Naive B cell (primary cell): ENCODE data around the gene RNU7-1. TPM values are rescaled to one million over a fixed set of nuclear protein-coding genes. Genes with fewer than 3 reads are reported as not detected.

ENCODE experiments used
- ATAC-seq, 2 donors: fragments of 150-1000 bp; cut with Tn5 transposase; 2 replicates each; pipeline ENCODE4 v1.10.0; 2021; ENCODE audit warnings: low read depth in 2 of 2, mild to moderate bottlenecking in 2 of 2, moderate library complexity in 2 of 2
- DNase-seq: peaks from one replicate; pipeline ENCODE4 v3.0.0; 2022
- H3K27ac Mint-ChIP-seq, 6 donors: one replicate each; pipeline ENCODE4 v1.8.0; 2020 to 2022; ENCODE audit warnings: mild to moderate bottlenecking in 6 of 6, mixed read lengths in 6 of 6, moderate library complexity in 5 of 6, inconsistent platforms in 2 of 6
- H3K27me3 Mint-ChIP-seq, 3 donors: one replicate each; pipeline ENCODE4 v1.8.0; 2021 to 2022; ENCODE audit warnings: mixed read lengths in 3 of 3, mild to moderate bottlenecking in 1 of 3
- H3K36me3 Mint-ChIP-seq, 2 donors: one replicate each; pipeline ENCODE4 v1.8.0; 2020 to 2022; ENCODE audit warnings: mixed read lengths in 2 of 2, inconsistent platforms in 1 of 2, mild to moderate bottlenecking in 1 of 2
- H3K4me1 Mint-ChIP-seq, 3 donors: one replicate each; pipeline ENCODE4 v1.8.0; 2020 to 2022; ENCODE audit warnings: mixed read lengths in 3 of 3, inconsistent platforms in 1 of 3, mild to moderate bottlenecking in 1 of 3, moderate library complexity in 1 of 3
- H3K4me3 Mint-ChIP-seq, 8 donors: one replicate each; pipeline ENCODE4 v1.8.0; 2020 to 2022; ENCODE audit warnings: mild to moderate bottlenecking in 8 of 8, mixed read lengths in 8 of 8, moderate library complexity in 8 of 8, inconsistent platforms in 2 of 8
- H3K9me3 Mint-ChIP-seq, 7 donors: one replicate each; pipeline ENCODE4 v1.8.0; 2020 to 2022; ENCODE audit warnings: mixed read lengths in 7 of 7, mild to moderate bottlenecking in 5 of 7, inconsistent platforms in 2 of 7, moderate library complexity in 1 of 7
- polyA plus RNA-seq, 6 donors: library from polyadenylated mRNA; unstranded; fragments of 300-500 nt; fragmentation: Illumina TruSeq; gene quantifications; one replicate each; pipeline ENCODE4 v1.2.3, GENCODE V29; 2021; ENCODE audit warnings: low read depth in 6 of 6

Gene RNU7-1
- polyA plus RNA-seq, 6 donors from 2014 or later = not detected

DNA sequence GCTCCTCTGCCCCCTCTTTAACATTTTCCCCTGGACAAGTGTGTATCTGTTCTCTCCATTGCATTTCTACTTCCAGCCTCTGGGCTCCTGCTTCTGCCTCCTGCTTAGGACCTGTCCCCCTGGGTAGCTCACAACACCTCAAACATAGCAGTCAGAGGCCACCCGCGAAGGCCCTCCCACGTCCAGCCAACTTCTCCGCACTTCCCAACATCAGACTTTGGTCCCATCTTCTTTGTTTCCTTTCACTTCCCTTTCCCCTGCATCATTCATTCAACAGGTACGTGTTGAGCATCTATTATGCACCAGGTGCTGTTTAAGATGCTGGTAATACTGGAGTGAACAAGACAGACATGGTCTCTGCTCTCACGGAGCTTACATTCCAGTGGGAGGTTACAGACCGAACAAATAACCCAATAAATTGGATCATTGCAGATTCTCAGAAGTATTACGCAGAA is 3.3 kb downstream of the RNU7-1 start:
- Mint-ChIP-seq H3K27me3 (no peaks in the 10 kb centered on the region), H3K36me3 (peaks cover 0 to 5% of the 10 kb centered on the region in 2 donors), H3K9me3 (no peaks in the 10 kb centered on the region), H3K27ac (peak overlapping the region; percentile 57 to 98 (median 95)), H3K4me1 (peaks cover 69 to 89% (median 88%) of the 10 kb centered on the region in 3 donors), H3K4me3 (peak overlapping the region; percentile 72 to 98 (median 96))
- ATAC-seq = no peak
- no peak for DNase-seq

DNA sequence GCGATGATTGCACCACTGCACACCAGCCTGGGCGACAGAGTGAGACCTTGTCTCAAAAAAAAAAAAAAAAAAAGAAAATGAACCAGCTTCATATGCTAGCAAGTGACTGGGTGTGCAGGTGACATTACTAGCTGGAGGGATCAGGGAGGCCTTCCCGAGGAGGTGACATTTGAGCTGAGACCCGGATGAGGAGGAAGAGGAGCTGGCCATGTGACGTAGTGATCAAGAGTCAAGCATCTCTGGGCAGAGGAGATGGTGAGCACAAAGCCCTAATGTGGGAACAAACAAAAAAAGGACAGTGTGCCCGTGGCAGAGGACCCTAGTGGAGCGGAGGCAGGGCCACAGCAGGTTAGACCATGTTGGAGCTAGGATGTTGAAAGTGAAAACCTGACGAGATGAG is 4.0 kb downstream of the RNU7-1 start:
- Mint-ChIP-seq H3K4me3 (peak overlapping the region; percentile 72 to 98 (median 86)), H3K27me3 (no peaks in the 10 kb centered on the region), H3K36me3 (peaks cover 4 to 11% of the 10 kb centered on the region in 2 donors), H3K4me1 (peaks cover 66 to 83% (median 82%) of the 10 kb centered on the region in 3 donors), H3K27ac (peak overlapping the region; percentile 53 to 98 (median 96)), H3K9me3 (no peaks in the 10 kb centered on the region)
- no peak for DNase-seq
- ATAC-seq = no peak

DNA sequence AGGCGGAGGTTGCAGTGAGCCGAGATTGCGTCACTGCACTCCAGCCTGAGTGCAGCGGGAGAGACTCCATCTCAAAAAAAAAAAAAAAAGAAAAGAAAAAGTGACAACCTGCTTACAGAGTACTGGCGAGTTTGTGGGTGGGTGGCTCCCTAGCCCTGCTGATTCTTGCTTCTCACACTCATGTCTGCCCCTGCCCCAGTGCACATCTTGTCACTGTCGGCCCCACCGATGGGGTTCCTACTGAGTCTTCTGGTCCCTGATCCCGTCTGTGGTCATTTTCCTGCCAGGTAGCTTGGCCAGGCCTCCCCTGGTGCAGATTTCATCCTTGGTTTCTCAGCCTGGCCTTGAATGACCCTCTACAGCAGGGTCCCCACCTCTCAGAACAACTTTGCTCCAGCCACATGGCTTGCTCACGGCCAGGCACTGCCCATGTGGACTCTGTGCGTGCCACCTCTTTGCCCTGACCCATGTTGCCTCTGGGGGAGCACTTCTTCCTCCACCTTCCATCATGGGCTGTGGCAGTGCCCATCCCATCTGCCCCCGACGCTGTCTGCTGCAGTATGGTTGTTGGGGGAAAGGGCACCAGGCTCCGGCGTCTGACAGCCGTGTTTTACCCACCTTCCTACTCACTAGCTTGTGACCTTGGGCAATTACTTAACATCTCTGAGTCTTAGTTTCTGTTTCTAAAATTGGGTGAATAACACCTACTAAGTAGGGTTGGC is 5.4 kb downstream of the RNU7-1 start:
- H3K27me3 Mint-ChIP-seq = no peaks in the 10 kb centered on the region
- H3K36me3 Mint-ChIP-seq = peaks cover 10 to 26% of the 10 kb centered on the region in 2 donors
- peak overlapping the region; percentile 93 to 99 (median 96) for H3K27ac Mint-ChIP-seq
- H3K9me3 Mint-ChIP-seq = no peaks in the 10 kb centered on the region
- H3K4me1 Mint-ChIP-seq = peaks cover 67 to 77% (median 75%) of the 10 kb centered on the region in 3 donors
- DNase-seq (peak; percentile 51), ATAC-seq (peak; percentile 3 to 4)
- peak overlapping the region; percentile 79 to 98 (median 90) for H3K4me3 Mint-ChIP-seq

DNA sequence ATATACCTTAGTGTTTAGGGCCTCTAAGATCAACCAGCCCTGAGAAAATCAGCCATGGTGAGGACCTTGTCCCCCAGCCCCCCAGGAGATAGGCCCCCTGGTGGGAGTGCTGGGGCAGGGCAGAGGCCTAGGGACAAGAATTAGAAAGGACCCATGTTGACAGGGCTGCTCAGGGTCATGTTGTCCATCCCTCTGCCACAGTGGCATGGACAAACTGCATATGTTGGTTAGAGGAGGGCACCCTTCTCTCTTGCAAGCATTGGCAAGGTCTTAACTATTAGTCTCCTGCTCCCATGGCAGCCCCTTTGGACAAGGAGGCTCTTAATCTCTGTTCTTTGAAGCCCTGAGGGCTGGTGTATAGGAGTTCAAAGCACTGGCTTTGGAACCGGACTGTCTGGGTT is 6.8 kb downstream of the RNU7-1 start:
- peaks cover 10 to 36% of the 10 kb centered on the region in 2 donors for H3K36me3 Mint-ChIP-seq
- no peak for DNase-seq
- H3K9me3 Mint-ChIP-seq = no peaks in the 10 kb centered on the region
- no peaks in the 10 kb centered on the region for H3K27me3 Mint-ChIP-seq
- H3K4me1 Mint-ChIP-seq = peaks cover 73 to 80% (median 74%) of the 10 kb centered on the region in 3 donors
- peak overlapping the region; percentile 90 to 99 (median 98) for H3K4me3 Mint-ChIP-seq
- ATAC-seq = no peak
- peak overlapping the region in 5 of 6 donors; percentile 95 to 98 (median 96) for H3K27ac Mint-ChIP-seq

DNA sequence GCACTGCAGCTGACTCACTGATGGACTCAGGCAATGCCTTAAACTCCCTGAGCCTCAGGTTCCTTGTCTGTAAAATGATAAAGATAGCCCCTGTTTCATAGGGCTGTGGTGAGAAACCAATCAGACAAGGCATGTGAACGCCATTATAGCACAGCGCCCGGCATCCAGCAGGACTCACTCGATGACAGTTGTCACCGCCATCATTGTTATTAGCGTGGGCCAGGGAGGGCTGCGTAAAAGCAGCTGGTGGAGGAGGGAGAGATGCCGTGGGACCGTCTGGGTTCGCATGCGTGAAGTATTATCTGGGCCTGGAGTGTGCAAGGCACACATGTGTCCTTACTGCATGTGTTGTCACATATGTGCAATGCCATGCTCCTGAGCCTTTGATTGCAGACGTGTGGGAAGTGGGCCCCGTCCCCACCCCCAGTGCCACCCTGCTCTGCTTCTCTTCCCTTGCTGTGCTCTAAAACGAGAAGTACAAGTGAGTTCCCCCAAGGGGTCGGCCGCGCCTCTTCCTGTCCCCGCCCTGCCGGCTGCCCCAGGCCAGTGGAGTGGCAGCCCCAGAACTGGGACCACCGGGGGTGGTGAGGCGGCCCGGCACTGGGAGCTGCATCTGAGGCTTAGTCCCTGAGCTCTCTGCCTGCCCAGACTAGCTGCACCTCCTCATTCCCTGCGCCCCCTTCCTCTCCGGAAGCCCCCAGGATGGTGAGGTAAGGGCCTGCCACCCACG is 7.4 kb downstream of the RNU7-1 start, which contains the start of gene PTPN6:
Gene PTPN6 (plus strand): TSS at position 546 of the 730 bp plus-strand sequence. CDS start 157 bp downstream, at position 703.
- H3K27me3 Mint-ChIP-seq = no peaks in the 10 kb centered on the region
- peak; percentile 90 for DNase-seq
- peaks cover 10 to 41% of the 10 kb centered on the region in 2 donors for H3K36me3 Mint-ChIP-seq
- peak within 1 kb of the TSS; percentile 90 to 99 (median 98) for H3K4me3 Mint-ChIP-seq
- peak within 1 kb of the TSS; percentile 71 to 98 (median 96) for H3K27ac Mint-ChIP-seq
- peaks cover 74 to 80% (median 75%) of the 10 kb centered on the region in 3 donors for H3K4me1 Mint-ChIP-seq
- peak; percentile 70 to 72 for ATAC-seq
- no peaks in the 10 kb centered on the region for H3K9me3 Mint-ChIP-seq

GRCh38 chr12:6951551-6952120 is 8.0 kb downstream of the RNU7-1 start:
- DNase-seq (no peak), ATAC-seq (no peak)
- peaks cover 74 to 80% (median 75%) of the 10 kb centered on the region in 3 donors for H3K4me1 Mint-ChIP-seq
- no peaks in the 10 kb centered on the region for H3K27me3 Mint-ChIP-seq
- H3K9me3 Mint-ChIP-seq = no peaks in the 10 kb centered on the region
- H3K27ac Mint-ChIP-seq = peak overlapping the region; percentile 39 to 98 (median 89)
- H3K4me3 Mint-ChIP-seq = peak overlapping the region; percentile 90 to 99 (median 98)
- H3K36me3 Mint-ChIP-seq = peaks cover 10 to 48% of the 10 kb centered on the region in 2 donors

- Mint-ChIP-seq H3K27ac (peak overlapping the region; percentile 71 to 98 (median 98)), H3K4me3 (peak overlapping the region; percentile 90 to 99 (median 98)), H3K4me1 (peaks cover 74 to 80% (median 76%) of the 10 kb centered on the region in 3 donors), H3K27me3 (no peaks in the 10 kb centered on the region), H3K9me3 (no peaks in the 10 kb centered on the region), H3K36me3 (peaks cover 10 to 55% of the 10 kb centered on the region in 2 donors)
- no peak for ATAC-seq
- DNase-seq = no peak
Measured at GRCh38 chr12:6952121-6952862, 8.7 kb downstream of the RNU7-1 start.

GRCh38 chr12:6952863-6953441 is 9.3 kb downstream of the RNU7-1 start:
- peaks cover 10 to 56% of the 10 kb centered on the region in 2 donors for H3K36me3 Mint-ChIP-seq
- no peaks in the 10 kb centered on the region for H3K27me3 Mint-ChIP-seq
- peaks cover 70 to 80% (median 73%) of the 10 kb centered on the region in 3 donors for H3K4me1 Mint-ChIP-seq
- H3K9me3 Mint-ChIP-seq = no peaks in the 10 kb centered on the region
- ATAC-seq = no peak
- peak overlapping the region; percentile 53 to 98 (median 98) for H3K27ac Mint-ChIP-seq
- no peak for DNase-seq
- H3K4me3 Mint-ChIP-seq = peak overlapping the region; percentile 90 to 99 (median 98)

- ATAC-seq (peak; percentile 50 to 57), DNase-seq (peak; percentile 83)
- Mint-ChIP-seq H3K27me3 (no peaks in the 10 kb centered on the region), H3K4me1 (peaks cover 71 to 80% (median 73%) of the 10 kb centered on the region in 3 donors), H3K9me3 (no peaks in the 10 kb centered on the region), H3K36me3 (peaks cover 17 to 62% of the 10 kb centered on the region in 2 donors), H3K27ac (peak overlapping the region; percentile 92 to 98 (median 98)), H3K4me3 (peak overlapping the region; percentile 90 to 99 (median 98))
Measured at GRCh38 chr12:6953442-6954315, 10.1 kb downstream of the RNU7-1 start.

DNA sequence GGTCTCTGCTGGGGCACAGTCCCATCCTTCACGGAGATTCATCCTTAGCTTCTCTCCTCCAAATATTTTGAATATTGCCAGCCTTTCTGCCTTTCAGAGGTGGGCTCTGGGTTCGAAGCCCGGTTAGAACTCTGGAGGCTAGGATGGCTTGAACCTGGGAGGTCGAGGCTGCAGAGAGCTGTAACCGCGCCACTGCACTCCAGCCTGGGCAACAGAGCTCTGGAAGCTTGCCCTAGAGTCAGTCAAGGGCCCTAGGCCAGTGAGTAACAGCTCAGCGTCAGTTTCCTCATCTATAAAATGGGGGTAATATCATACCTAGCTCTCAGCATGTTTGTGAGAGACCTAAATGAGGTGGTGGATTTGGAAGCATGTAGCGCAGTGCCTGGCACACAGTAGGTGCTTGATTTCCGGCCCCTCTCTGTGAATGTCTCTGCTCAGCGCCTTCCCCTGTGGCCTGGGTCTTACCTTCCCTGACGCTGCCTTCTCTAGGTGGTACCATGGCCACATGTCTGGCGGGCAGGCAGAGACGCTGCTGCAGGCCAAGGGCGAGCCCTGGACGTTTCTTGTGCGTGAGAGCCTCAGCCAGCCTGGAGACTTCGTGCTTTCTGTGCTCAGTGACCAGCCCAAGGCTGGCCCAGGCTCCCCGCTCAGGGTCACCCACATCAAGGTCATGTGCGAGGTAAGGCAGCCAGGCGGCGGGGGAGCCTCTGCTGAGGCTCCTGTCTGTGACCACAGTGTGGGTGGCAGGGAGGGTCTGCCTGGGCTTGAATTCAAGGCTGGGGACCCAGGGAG is 10.9 kb downstream of the RNU7-1 start:
- Mint-ChIP-seq H3K27ac (peak overlapping the region; percentile 92 to 98 (median 98)), H3K4me1 (peaks cover 71 to 80% (median 73%) of the 10 kb centered on the region in 3 donors), H3K4me3 (peak overlapping the region; percentile 90 to 99 (median 98)), H3K36me3 (peaks cover 25 to 71% of the 10 kb centered on the region in 2 donors), H3K9me3 (no peaks in the 10 kb centered on the region), H3K27me3 (no peaks in the 10 kb centered on the region)
- ATAC-seq (no peak), DNase-seq (no peak)
